ENCODE data around the gene ST6GALNAC5.

Gene ST6GALNAC5

DNA sequence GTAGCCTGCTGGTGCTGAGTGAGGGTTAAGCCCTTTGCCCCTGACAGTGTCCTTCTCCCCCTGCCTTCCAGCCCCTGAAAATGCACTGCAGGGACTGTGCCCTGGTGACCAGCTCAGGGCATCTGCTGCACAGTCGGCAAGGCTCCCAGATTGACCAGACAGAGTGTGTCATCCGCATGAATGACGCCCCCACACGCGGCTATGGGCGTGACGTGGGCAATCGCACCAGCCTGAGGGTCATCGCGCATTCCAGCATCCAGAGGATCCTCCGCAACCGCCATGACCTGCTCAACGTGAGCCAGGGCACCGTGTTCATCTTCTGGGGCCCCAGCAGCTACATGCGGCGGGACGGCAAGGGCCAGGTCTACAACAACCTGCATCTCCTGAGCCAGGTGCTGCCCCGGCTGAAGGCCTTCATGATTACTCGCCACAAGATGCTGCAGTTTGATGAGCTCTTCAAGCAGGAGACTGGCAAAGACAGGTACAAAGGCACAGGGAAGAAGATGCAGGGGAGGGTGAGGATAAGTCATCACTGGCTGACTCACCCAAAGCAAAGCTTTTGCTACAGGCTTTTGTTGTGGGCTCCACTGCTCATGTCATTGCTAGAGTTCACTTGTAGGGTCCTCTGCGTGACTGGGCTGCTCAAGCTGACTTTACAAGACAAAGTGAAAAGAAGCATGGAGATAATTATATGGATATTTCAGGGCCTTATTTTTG, 177.0 kb downstream of the ST6GALNAC5 start:
- no peak for TF ChIP-seq POLR2A (IDR thresholded peaks at IDR 0.05; ENCODE audit: low read length)
- TF ChIP-seq GATA1 (IDR thresholded peaks at IDR 0.05; ENCODE audit: low read depth, low read length) = no peak
- no peak for DNase-seq

DNA sequence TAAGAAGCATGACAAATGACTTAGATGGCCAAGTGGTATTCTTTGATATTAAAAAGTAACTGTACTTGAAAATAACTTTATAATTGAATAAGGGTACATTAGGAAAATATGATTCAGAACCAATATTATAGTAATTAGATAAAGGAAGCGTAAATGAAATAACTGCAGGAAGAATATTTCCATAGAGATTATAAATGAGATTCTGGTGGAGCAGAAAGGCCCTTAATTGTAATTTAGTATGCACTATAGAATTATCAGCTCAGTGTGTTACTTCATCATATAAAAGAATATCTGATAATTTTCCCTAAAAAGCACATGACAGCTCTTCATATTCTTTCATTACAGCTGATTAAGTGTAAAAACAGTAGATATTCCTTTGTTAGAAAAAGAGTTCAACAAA, 180.3 kb downstream of the ST6GALNAC5 start:
- TF ChIP-seq GATA1 (IDR thresholded peaks at IDR 0.05; ENCODE audit: low read depth, low read length) = no peak
- TF ChIP-seq POLR2A (IDR thresholded peaks at IDR 0.05; ENCODE audit: low read length) = no peak
- no peak for DNase-seq

DNA sequence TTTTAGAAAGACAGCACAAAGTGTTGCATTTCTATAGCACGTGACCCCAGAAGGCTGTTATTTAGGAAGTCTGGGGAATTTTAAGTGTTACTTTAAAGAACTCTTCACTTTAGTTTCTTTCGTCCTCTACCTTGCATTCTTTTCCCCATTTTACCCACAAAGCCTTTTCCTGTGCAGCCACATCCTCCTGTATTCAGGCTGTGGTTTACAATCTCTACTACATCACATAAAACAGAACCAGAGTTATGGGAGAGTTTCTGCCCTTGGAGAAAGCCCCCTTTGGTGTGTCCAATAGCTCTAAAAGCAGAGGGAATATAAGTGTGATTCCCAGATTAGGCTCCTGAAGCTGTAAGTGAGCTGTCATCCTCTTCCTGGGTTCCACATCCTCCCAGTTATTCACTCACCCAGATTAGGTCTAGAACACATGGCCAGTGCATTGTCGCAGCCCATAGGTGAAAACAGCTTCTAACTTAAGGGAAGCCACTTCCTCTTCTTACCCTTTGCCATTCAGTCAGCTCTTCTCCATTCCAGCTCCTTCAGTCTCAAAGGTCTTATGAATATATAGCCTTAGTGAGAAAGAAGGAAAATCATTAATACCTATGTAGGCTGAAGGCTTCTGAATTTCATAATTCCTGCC, 180.8 kb downstream of the ST6GALNAC5 start:
- no peak for TF ChIP-seq GATA1 (IDR thresholded peaks at IDR 0.05; ENCODE audit: low read depth, low read length)
- TF ChIP-seq POLR2A (IDR thresholded peaks at IDR 0.05; ENCODE audit: low read length) = no peak
- no peak for DNase-seq

DNA sequence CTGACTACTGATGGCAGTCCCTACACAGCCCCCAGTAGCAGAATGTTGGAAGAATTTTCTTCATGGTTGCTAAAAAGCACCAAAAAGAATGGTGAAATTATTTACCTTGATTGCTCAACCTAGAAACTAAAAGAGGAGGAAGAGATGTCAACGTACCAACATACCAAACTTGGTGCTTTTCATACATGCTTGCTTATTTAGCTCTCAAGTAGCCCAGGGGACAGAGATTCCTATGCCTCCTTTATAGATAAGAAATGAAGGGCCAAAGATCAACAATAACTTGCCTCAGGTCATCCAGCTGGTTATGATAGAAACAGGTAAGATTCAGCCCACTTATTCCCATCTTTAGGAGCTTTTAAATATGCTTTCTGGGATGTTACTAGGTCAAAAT, 181.3 kb downstream of the ST6GALNAC5 start:
- no peak for TF ChIP-seq GATA1 (IDR thresholded peaks at IDR 0.05; ENCODE audit: low read depth, low read length)
- TF ChIP-seq POLR2A (IDR thresholded peaks at IDR 0.05; ENCODE audit: low read length) = no peak
- no peak for DNase-seq

DNA sequence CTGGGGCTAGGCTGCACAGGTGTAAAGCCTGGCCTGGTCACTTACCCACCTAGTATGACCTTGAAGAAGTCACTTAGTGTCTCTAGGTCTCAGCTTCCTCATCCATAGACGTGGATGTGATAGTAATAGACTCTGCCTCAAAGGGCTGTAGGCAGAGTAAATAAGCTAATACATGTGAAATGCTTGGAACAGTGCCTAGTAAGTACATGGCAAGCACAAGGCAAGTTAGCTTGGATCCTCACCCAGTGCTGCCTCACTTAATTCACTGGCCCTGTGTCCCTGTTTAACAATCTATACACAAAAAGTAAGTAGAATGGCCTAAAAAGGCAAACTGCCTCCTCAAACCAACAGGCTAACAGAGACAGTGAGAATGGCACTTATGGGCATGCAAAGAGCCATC, 184.1 kb downstream of the ST6GALNAC5 start:
- TF ChIP-seq GATA1 (IDR thresholded peaks at IDR 0.05; ENCODE audit: low read depth, low read length) (no peak), POLR2A (IDR thresholded peaks at IDR 0.05; ENCODE audit: low read length) (no peak)
- DNase-seq = no peak

DNA sequence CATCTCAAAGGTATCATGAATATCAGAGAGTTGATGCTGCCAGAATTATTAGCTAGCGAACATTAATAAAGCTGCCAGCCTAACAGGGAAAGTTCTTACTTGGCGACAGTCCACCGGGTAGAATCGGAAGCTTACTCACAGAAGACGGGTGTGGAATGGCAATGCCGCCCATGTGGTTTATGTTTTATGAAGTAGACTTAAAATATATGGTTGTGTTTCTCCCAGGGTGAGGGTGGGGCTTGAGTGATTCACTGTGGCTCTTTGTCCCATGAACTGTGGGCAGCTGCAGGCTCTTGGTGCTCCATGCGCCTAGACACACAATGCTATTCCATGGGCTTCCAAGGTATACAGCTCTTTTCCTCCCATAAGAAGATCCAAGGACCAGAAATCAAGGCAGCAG, 189.2 kb downstream of the ST6GALNAC5 start:
- DNase-seq = no peak
- no peak for TF ChIP-seq POLR2A (IDR thresholded peaks at IDR 0.05; ENCODE audit: low read length)
- no peak for TF ChIP-seq GATA1 (IDR thresholded peaks at IDR 0.05; ENCODE audit: low read depth, low read length)

DNA sequence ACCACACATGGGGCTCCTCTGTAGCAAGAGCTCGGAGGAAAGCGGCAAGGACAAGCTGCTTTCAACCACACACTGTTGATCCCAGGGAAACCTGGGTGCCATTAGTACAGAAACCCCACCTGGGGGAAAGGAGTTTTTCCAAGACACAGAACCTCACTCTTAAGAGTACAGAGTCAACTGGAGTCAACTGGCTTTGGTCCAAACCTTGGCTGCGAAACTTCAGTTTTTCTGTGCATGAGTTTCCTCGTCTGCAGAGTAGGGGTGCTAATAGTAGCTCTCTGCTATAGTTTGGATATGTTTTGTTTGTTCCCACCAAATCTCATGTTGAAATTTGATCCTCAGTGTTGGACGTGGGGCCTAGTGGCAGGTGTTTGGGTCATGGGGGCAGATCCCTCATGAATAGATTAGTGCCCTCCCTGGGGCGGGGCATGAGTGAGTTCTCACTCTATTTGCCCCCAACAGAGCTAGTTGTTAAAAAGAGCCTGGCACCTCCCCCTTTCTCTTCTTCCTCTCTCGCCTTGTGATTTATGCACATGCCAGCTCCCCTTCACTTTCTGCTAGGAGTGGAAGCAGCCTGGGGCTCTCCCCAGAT, 190.8 kb downstream of the ST6GALNAC5 start:
- no peak for DNase-seq
- TF ChIP-seq GATA1 (IDR thresholded peaks at IDR 0.05; ENCODE audit: low read depth, low read length) (no peak), POLR2A (IDR thresholded peaks at IDR 0.05; ENCODE audit: low read length) (no peak)

DNA sequence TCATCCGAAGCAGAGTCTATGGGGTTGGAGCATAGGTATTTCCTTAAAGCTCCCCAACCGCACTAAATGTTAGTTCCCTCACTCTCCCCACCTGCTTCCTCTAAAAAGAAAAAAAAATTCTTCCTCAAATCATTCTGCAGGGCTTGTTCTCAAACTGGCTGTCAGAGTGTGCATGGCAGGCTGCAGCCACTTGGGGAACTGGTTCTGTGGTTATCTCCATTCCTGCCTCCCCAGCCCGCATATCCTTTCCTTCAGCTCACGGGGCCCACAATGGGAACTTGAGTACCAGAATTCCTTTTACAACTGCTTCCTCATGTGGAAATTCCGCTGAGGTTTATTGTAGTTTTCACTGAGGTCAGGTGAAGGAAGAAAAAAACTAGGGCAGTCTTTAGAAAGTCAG, 192.7 kb downstream of the ST6GALNAC5 start:
- no peak for DNase-seq

DNA sequence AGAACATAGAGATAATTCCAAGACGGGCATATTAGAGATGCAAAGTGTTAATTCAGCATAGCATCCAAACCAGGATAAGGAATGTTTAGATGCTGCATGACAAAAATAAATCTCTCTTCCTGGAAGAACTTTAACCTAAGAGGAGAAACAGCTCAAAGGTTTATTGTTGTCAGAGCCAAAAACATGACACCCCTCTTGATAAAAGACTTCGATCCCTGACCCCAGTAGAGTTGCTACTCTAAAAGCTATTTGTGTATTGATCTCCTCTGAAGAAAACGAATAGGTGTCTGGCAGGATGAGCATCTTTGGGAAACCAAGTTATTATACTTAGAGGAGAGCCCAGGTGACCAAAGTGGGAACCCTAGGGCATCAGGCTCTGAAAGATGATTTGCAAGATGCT, 193.9 kb downstream of the ST6GALNAC5 start:
- no peak for DNase-seq
- TF ChIP-seq GATA1 (IDR thresholded peaks at IDR 0.05; ENCODE audit: low read depth, low read length) (no peak), POLR2A (IDR thresholded peaks at IDR 0.05; ENCODE audit: low read length) (no peak)

More for the DNA sequence above, 192.7 kb downstream of the ST6GALNAC5 start:
- TF ChIP-seq GATA1 (IDR thresholded peaks at IDR 0.05; ENCODE audit: low read depth, low read length) (no peak), POLR2A (IDR thresholded peaks at IDR 0.05; ENCODE audit: low read length) (no peak)

DNA sequence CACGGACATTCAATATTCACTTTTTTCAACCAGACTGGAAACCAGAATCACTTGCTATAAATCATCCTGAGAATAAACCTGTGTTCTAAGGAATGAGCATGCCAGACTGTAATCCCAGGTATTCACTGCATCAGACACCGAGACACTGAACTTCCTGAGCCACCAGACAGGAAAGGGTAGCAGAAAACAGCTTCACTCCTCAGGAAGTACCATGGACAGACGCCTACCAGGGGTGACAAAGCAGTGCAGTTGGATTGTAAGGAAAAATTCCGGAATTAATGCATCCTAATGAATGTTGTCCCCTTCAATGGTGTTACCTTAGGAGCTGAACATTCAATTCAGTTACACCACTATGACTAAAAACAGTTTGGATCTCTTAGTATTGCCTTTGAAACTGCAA, 195.8 kb downstream of the ST6GALNAC5 start:
- no peak for DNase-seq
- TF ChIP-seq POLR2A (IDR thresholded peaks at IDR 0.05; ENCODE audit: low read length) (no peak), GATA1 (IDR thresholded peaks at IDR 0.05; ENCODE audit: low read depth, low read length) (no peak)

DNA sequence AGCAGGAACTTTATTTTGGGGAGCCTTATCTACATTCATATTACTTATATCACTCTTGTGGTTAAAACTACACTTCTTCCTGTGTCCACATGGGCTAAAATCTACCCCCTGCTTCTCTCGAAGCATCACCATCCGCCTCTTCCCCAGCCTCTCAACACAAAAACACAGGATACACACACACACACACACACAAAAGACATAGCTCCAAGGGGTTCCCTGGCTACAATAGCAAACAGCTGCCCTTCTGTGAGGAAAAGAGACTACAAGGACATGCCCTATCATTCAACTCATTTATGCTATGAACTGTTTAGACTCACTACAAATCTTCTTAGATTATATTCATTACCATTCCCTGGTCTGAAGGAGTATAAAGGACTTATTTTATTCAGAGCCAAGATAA, 197.0 kb downstream of the ST6GALNAC5 start:
- no peak for TF ChIP-seq GATA1 (IDR thresholded peaks at IDR 0.05; ENCODE audit: low read depth, low read length)
- no peak for TF ChIP-seq POLR2A (IDR thresholded peaks at IDR 0.05; ENCODE audit: low read length)
- DNase-seq = no peak

DNA sequence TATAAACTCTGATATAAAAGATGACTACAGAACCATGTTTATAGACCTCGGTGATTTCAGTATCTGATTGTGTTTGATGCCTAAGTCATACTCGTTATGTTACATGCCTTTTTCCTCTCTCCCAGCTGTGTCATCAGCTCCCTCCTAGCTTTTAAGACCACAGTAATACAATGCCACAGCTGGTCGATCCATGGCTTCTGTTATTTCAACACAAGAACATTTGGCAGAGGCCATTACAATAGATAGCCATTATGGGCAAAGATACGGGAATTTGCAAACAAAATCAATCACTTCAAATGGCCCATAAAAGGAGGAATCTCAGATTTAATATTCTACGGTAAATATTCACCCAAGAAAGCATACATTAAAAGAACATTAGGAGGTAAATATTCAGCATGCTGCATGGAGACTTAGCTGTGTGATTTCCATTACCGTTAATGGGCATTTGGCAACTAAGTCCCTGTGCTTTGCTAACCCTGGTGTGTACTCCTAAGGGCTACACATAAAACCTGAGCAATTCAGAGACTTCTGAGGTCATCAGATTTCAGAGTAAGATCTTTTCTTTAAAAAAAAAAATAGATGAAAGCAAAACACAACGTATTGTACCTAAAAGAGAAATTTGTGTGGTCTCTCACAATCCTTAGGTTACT, 198.5 kb downstream of the ST6GALNAC5 start:
- no peak for DNase-seq
- TF ChIP-seq POLR2A (IDR thresholded peaks at IDR 0.05; ENCODE audit: low read length) (no peak), GATA1 (IDR thresholded peaks at IDR 0.05; ENCODE audit: low read depth, low read length) (no peak)

DNA sequence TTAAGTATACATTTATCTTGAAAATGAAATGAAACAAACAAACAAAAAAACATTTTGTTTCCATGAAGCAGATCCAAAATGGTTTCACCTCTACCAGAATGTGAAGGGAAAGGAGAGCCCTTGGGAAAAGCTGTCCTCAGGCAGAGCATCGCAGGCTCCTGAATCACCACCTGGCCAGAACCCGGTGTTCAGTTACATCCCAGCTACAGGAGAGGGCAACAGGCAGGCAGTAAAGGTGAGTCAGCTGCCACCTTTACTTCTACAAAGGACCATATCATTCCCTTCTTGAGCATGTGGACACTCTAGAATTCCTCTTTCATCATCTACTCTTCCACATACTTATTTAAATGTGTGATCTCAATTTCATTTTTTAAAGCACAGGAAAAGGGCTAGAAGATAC, 200.7 kb downstream of the ST6GALNAC5 start:
- no peak for DNase-seq
- TF ChIP-seq POLR2A (IDR thresholded peaks at IDR 0.05; ENCODE audit: low read length) (no peak), GATA1 (IDR thresholded peaks at IDR 0.05; ENCODE audit: low read depth, low read length) (no peak)

DNA sequence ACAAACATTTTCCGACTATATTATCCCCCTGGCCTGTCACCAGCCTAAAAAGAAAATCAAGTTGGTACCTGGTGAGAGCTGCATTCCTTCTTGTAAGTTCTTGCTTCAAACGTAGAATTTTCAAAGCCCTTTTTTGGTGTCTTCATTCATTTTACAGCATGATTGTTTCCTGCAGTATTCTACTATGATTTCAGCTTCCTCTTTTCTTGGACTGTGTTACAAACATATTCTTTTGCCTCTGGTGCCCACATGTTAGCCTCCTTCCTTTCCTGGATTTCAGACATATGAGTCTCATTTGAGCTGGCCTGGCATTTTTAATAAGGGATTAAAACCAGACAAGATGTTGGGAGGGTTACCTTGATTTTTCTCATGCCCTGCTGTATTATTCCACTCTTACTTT, 209.5 kb downstream of the ST6GALNAC5 start:
- DNase-seq = no peak
- no peak for TF ChIP-seq GATA1 (IDR thresholded peaks at IDR 0.05; ENCODE audit: low read depth, low read length)
- TF ChIP-seq POLR2A (IDR thresholded peaks at IDR 0.05; ENCODE audit: low read length) = no peak
